Activated naive CD4-positive, alpha-beta T cell treated with anti-CD3 and anti-CD28 coated beads for 36 hours (primary cell): Measurements from ENCODE around the gene TRIM13. TPM values are rescaled to one million over a fixed set of nuclear protein-coding genes. Genes with fewer than 3 reads are reported as not detected.

ENCODE experiments used
- microRNA-seq: library from miRNA; unstranded; fragments of <30 nt; microRNA quantifications from one replicate; pipeline ENCODE4 v1.2.0, GENCODE V29; 2022; ENCODE audit warnings: borderline microRNAs expressed, borderline replicate concordance
- total RNA-seq, 2 experiments: library from RNA; stranded (reverse); gene quantifications; one replicate each; pipeline ENCODE4 v1.2.3, GENCODE V29; 2021

TRIM13 gene
- total RNA-seq, 2 experiments from 2014 or later, result 15.5 to 15.8 TPM

Small RNA genes lying within 50 kb of the gene (microRNA-seq; reads per million reads assigned to microRNA genes)
- gene MIR15A (3,662 reads per million, percentile 94 among the genes with 10 or more reads in this experiment), gene MIR16-1 (684 reads per million, percentile 81 among the genes with 10 or more reads in this experiment), gene MIR3613 (35.7 reads per million, percentile 45 among the genes with 10 or more reads in this experiment)

Other genes with a start within 250 kb of the TRIM13 start
- gene KPNA3, start 204.4 kb upstream of the TRIM13 start, total RNA-seq, result 10 to 100 TPM; 47.9 to 50.7 TPM
- gene SPRYD7, start 60.7 kb upstream of the TRIM13 start, total RNA-seq, result 1 to 10 TPM; 2.5 to 2.6 TPM
- not detected for gene KCNRG, start 18.4 kb downstream of the TRIM13 start, total RNA-seq